NCI-H2227 treated with DMSO at 0.1 percent for 48 hours (cell line): ENCODE data around the gene PRKX.
"Not testable (repeated sequence)": the region's sequence is repeated elsewhere in the genome, so short reads cannot be mapped to it uniquely, and the experiment has no call there.

Experiments
- DNase-seq: peaks from one replicate; lab custom pipeline; 2025; lab: John Stamatoyannopoulos, UW

PRKX gene

GRCh38 chrX:3653111-3653510, 60.3 kb downstream of the PRKX start:
- no peak for DNase-seq

DNA sequence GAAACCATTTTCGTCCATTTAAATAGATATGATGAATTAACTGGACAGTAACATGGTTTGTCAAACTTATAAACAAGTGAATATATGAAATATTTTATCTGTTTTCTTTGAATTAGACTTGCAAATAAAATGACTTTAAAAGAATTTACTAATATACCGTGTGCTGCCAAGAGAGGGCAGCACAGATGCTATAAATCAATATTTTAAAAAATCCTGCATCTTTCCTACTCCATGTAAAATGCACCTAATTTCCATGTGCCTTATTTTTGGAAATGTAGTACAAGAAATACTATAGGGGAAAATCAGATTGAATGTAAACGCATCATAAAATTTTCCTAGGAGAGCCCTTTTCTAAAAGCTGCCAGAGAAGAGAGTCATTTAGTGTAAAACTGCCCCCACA, 62.2 kb downstream of the PRKX start:
- DNase-seq: peak; percentile 5

DNA sequence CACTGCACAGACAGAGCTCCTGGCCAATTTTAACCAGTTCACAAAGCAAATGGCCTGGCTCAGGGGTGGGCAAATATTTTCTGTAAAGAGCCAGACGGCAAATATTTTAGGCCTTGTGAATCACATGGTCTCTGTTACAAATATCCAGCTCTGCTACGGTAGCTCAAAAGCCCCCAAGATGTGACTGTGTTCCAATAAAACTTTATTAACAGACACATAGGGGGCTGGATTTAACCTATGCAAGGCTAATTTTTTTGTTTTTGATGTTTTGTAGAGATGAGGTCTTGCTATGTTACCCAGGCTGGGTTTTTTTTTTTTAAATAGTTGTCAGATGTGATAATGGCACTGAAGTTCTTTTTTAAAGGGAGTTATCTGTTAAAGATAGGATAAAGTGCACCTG, 65.4 kb downstream of the PRKX start:
- no peak for DNase-seq

DNA sequence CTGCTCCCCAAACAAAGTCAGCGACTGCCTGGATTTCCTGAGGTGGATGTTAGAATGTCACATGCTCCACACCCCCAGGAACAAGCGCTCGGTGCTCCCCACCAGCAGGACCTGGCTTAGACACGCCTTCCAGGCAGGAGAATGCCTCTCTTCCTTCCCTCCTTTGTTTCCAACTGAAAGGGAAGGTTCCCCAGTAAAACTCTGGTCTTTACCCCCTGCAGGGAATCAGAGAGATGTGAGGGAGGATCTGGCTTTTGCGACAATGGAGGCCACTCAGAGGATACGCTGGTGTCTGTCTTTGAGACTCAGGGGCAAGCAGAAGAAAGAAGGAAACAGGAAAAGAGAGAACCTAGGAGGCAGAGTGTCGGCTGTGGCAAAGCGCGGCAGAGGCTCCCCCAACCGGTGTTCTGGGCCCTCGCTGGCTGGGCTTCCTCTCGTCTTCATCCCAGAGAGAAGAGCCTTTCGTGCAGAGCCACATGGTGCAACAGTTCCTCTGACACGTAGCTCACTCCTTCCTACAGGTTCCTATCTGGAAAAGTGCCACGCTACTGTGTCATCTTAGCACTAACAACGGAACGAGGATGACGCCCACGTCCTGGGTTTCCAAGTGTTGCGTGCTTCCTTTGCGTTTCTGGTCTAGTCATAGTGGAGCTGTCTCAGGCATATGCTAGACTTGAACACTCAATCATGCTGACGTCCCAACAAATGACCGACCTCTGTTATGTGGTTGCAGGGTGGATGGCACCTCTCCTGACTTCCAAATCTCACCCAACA, 73.4 kb downstream of the PRKX start:
- not testable (repeated sequence) for DNase-seq

- DNase-seq: no peak
Measured at GRCh38 chrX:3639236-3639635, 74.2 kb downstream of the PRKX start.

DNA sequence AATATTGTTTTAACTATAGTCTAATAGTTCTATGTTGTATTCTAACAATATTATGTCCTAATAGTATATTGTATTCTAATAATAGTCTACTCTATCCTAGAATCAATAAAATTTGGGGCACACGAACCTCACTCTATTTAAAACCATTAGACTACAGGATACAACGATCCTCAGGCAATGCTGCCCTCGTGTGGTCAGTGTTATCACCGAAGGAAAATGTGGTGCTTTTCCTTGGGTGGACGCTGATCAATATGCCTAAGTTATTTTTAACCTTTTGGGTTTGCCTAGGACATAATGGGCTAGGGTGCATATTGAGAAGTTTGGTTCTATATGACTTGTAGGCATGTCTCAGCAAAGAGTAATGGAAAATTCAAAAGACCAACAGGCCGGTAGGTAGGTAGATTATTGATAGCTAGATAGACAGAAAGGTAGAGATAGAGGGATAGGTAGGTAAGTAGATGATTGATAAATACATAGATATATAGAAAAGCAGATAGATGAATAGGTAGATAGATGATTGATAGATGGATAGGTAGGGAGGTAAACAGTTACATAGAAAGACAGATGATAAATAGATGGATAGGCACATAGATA, 75.1 kb downstream of the PRKX start:
- DNase-seq: peak; percentile 21

DNA sequence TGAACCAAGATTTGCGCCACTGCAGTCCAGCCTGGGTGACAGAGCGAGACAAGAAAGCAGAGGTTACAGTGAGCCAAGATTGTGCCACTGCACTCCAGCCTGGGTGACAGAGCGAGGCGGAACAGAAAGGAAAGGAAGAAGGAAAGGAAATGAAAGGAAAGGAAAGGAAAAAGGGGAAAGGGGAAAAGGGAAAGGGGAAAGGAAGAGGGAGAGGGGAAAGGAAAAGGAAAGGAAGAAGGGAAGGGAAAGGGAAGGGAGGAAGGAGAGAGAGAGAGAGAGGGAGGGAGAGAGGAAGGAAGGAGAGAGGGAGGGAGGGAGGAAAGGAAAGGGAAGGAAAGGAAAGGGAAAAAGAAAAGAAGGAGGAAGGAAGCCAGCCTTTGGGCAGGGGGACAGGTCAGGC, 76.6 kb downstream of the PRKX start:
- DNase-seq: no peak

GRCh38 chrX:3631196-3631595, 82.3 kb downstream of the PRKX start:
- no peak for DNase-seq

GRCh38 chrX:3627594-3627993, 85.9 kb downstream of the PRKX start:
- DNase-seq: no peak

- DNase-seq: no peak
Measured at GRCh38 chrX:3621414-3621813, 92.0 kb downstream of the PRKX start.

- not testable (repeated sequence) for DNase-seq
Measured at GRCh38 chrX:3611744-3612143, 101.7 kb downstream of the PRKX start.

GRCh38 chrX:3609810-3610209, 103.6 kb downstream of the PRKX start:
- DNase-seq: no peak

DNA sequence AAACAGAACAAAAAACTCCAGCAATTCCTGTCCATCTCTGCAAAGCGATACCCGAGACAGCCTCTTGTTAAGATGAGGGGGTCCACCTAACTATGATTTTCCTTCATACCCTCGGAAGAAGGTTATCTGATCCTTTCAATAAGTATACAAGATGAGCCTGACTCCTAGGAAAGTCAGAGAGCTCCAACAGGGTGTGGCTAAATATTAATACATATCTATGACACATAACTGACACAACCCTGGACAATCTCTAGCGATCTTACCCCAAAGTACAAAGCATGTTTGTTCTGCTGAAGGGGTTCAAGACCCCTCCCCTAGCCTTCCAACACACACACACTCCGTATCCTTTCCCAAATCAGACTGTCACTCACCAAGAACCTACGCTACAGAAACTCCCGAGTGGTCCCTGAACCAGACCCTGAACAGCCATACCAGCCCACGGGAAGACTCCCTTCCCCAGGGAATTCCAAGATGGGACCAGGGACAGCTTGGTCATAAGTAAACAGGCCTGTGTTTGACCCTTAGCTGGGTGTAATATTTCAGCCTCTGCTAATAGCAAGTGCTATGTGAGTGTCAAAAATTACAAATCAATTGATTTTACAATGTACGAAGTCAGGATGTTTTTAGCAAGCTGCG, 110.3 kb downstream of the PRKX start:
- DNase-seq: no peak

DNA sequence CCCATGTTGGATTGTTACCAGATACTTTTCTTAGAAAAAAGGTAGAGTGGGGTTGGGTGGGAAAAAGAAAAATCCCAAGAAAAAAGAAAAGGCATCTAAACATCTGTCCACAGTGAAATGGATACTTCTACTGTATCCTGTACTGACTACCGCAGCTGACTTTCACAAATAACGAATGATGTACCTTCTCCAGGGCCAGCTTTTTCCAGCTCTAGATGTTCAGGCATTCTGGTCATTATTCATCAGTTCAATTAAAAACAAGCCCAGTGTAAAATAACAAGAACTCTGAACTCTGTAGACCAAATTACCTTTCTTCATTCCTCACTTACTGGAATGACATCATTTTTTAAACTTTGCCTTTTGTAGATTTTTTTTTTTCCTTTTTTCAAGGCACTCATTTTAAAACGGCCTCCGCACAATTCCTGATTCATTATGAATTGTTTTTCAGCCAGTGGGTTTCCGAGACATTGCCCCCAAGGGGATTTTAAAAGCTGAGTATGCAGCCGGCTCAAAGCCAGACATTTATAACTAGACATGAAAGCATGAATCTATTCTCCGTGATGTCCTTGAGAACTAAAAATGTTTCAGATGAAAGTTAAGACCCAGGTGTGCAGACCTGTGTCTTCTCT, 113.5 kb downstream of the PRKX start:
- no peak for DNase-seq

DNA sequence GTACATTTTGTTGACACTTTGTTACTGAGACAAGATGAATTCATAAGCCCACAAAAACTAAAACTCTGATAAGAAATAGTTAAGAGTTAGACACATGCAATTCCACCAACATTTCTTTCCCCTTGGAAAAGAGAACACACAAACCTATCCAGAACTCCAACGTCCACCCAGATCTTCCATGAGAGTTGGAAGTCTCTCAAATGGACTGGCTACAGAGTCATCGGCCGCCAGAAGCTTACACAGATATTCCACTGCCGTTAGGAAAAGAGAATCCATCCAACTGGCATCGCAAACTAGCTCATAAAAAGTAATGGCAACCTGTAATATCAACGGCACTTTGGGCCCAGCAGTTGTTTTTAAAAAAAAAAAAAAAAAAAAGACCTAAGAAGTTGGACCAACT, 114.7 kb downstream of the PRKX start:
- DNase-seq: no peak

GRCh38 chrX:3598046-3598605, 115.3 kb downstream of the PRKX start:
- no peak for DNase-seq

GRCh38 chrX:3592184-3592583, 121.3 kb downstream of the PRKX start:
- DNase-seq: no peak

- DNase-seq: no peak
Measured at GRCh38 chrX:3589474-3589873, 124.0 kb downstream of the PRKX start.

DNA sequence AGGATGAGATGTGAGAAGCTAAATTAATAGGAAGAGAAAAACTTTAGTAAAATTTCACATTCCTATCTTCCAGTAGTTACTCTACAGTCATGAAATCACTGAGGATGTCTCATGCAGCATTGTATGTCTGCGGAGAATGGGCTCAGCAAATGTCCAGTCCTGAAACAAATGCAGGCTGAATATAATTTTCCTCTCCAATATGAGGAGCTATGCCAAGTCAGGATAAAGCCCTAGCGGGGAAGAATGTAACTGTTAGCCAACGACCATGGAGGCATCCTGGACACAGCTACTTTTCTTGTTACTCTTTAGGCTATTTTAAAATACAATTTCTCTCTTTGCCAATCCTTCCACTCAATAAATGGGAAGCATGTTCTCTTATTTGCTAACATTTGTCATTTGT, 127.7 kb downstream of the PRKX start:
- no peak for DNase-seq

- DNase-seq: no peak
Measured at GRCh38 chrX:3584415-3584996, 128.9 kb downstream of the PRKX start.

- DNase-seq: no peak
Measured at GRCh38 chrX:3582451-3582850, 131.0 kb downstream of the PRKX start.

GRCh38 chrX:3581609-3582108, 131.8 kb downstream of the PRKX start:
- no peak for DNase-seq
